Suprapubic skin (tissue), 3 donors: ENCODE measurements around the gene TNNI3.

Experiments used
- EP300 ChIP-seq: sonication (generic); formaldehyde crosslinking; IDR thresholded peaks from one replicate; pipeline ENCODE4 v1.6.1; 2017; ENCODE audit warnings: antibody characterized with exemption
- POLR2A ChIP-seq, 2 donors: fragments of 450-650 bp; IDR thresholded peaks; one replicate each; pipeline ENCODE4 v1.6.1; 2017; ENCODE audit warnings: antibody characterized with exemption in 2 of 2, mild to moderate bottlenecking in 2 of 2, moderate library complexity in 2 of 2
- TF ChIP-seq, protein P1 (sequence below), 2 donors: fragments of 200-600 bp in 1 of 2; fragments of 450-650 bp in 1 of 2; sonication (generic) in 1 of 2; IDR thresholded peaks; one replicate each; pipeline ENCODE4 v1.5.1; 2016 to 2019; ENCODE audit warnings: antibody characterized with exemption in 2 of 2, mild to moderate bottlenecking in 1 of 2, moderate library complexity in 1 of 2

DNA sequence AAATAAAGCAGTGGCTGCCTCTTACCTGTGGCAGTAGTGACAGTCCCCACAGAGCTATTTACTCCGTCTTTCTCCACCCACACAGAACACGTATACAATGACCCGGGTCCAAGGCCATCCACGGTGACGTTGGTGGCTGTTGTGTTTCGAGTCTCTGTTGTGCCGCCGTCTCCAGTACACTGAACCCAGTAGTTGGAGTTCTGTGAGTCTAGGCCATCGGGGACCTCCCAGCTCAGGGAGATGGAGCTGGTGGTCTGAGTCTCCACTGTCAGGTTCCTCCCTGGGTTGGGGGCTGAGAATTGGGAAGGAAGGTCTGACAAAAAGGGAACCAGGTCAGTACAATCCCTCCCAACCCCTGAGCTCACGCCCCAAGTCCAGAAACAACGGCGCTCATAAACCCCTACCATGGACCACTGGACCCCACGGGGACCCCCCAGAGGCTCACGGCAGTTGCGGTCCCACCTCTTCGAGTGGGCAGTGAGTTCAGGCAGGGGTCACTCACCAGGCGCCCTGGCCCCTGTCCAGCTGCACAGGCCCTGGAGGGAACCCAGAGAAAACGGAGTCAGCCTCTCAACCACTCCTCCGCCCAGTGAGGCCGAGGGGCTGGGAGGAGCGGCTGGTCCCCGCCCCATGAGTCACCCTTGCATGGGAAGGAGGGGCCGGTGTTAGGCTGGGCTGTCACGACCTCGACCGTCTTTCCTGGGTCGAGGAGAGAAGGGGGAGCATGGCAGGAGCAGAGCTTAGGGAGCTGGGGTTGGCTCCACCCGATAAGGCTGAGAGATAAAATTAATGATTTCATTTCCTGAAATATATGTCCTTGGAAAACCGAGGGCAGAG, 49.4 kb upstream of the TNNI3 start:
- TF ChIP-seq, protein P1, sequence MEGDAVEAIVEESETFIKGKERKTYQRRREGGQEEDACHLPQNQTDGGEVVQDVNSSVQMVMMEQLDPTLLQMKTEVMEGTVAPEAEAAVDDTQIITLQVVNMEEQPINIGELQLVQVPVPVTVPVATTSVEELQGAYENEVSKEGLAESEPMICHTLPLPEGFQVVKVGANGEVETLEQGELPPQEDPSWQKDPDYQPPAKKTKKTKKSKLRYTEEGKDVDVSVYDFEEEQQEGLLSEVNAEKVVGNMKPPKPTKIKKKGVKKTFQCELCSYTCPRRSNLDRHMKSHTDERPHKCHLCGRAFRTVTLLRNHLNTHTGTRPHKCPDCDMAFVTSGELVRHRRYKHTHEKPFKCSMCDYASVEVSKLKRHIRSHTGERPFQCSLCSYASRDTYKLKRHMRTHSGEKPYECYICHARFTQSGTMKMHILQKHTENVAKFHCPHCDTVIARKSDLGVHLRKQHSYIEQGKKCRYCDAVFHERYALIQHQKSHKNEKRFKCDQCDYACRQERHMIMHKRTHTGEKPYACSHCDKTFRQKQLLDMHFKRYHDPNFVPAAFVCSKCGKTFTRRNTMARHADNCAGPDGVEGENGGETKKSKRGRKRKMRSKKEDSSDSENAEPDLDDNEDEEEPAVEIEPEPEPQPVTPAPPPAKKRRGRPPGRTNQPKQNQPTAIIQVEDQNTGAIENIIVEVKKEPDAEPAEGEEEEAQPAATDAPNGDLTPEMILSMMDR (IDR thresholded peaks at IDR 0.05), result no peak
- no peak for TF ChIP-seq POLR2A (IDR thresholded peaks at IDR 0.05)
- TF ChIP-seq EP300, result no peak
